ENCODE results near the gene DAGLA.

DNA sequence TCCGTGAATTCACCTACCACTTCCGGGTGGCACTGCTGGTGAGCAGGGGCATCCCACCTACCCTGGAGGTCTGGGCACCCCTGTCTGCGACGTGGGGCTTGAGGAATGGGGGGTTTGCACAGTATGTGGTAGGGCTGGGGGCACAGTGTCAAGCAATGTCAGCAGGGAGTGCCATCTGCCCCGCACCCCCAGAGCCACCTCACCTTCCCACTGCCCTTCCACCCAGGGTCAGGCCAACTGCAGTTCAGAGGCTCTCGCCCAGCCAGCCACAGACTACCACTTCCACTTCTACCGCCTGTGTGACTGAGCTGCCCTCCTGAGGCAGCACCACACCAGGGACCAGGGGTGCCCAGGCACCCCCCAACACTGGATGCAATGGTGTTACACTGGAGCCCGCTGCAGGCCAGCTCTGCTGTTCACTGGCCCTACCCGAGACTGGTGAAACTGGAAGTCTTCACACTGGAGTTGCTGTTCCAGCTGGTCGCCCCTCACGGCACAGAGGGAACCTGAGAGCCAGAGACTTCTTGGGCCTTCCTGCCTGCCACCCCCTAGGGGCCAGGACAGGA, 105.7 kb downstream of the DAGLA start:
- no peak for TF ChIP-seq EZH2 (IDR thresholded peaks at IDR 0.05)
- TF ChIP-seq FOXP2 (optimal IDR thresholded peaks at IDR 0.05; ENCODE audit: control extremely low read depth, extremely low read length, insufficient read depth): no peak
- TF ChIP-seq POLR2AphosphoS5 (IDR thresholded peaks at IDR 0.05; ENCODE audit: borderline replicate concordance, low read depth, low read length): no peak

Measured in SK-N-MC (cell line).